Glutamatergic neuron (in vitro differentiated cells): ENCODE data around the gene SUCLG2. TPM values are rescaled to one million over a fixed set of nuclear protein-coding genes. Genes with fewer than 3 reads are reported as not detected.

Source experiments
- DNase-seq: peaks from one replicate; pipeline ENCODE4 v3.0.0; 2022
- H3K27ac Mint-ChIP-seq: one replicate; pipeline ENCODE4 v1.8.0; 2020; ENCODE audit warnings: mild to moderate bottlenecking, mixed read lengths, inconsistent platforms; ENCODE audit not compliant: unreplicated experiment
- H3K27me3 Mint-ChIP-seq: one replicate; pipeline ENCODE4 v1.8.0; 2020; ENCODE audit warnings: mild to moderate bottlenecking, moderate library complexity, mixed read lengths, inconsistent platforms; ENCODE audit not compliant: unreplicated experiment
- H3K36me3 Mint-ChIP-seq: one replicate; pipeline ENCODE4 v1.8.0; 2020; ENCODE audit warnings: mild to moderate bottlenecking, mixed read lengths, inconsistent platforms; ENCODE audit not compliant: unreplicated experiment
- H3K4me1 Mint-ChIP-seq: one replicate; pipeline ENCODE4 v1.8.0; 2020; ENCODE audit warnings: mild to moderate bottlenecking, low read depth, mixed read lengths, inconsistent platforms; ENCODE audit not compliant: unreplicated experiment
- H3K4me3 Mint-ChIP-seq: one replicate; pipeline ENCODE4 v1.8.0; 2020; ENCODE audit warnings: mild to moderate bottlenecking, mixed read lengths, inconsistent platforms; ENCODE audit not compliant: unreplicated experiment
- H3K9me3 Mint-ChIP-seq: one replicate; pipeline ENCODE4 v1.8.0; 2020; ENCODE audit warnings: mild to moderate bottlenecking, moderate library complexity, mixed read lengths, inconsistent platforms; ENCODE audit not compliant: unreplicated experiment
- total RNA-seq: library from RNA; stranded (reverse); fragmentation: NEBNext Ultra II Directional; extraction: Animal tissue kit (Norgen Biotek cat#: 25700); gene quantifications from one replicate; pipeline ENCODE4 v1.2.1, GENCODE V29; 2021; ENCODE audit not compliant: unreplicated experiment
- TF ChIP-seq, protein P1 (sequence below): fragments of 200-600 bp; sonication (generic); IDR thresholded peaks from one replicate; pipeline ENCODE4 v1.5.0; 2021; ENCODE audit not compliant: partially characterized antibody, unreplicated experiment

Gene SUCLG2
- total RNA-seq, 1 donor from 2014 or later, result 4.3 TPM

DNA sequence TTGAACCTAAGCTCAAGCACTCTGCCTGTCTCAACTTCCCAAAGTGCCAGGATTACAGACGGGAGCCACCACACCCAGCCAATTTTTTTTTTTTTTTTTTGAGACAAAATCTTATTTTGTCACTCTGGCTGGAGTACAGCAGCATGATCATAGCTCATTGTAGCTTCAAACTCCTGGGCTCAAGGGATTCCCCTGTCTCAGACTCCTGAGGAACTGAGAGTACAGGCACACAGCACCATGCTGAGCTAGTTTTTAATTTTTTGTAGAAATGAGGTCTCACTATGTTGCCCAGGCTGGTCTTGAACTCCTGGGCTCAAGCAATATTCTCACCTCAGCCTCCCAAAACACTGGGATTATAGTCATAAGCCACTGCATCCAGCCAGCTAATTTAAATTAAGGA, 36.8 kb upstream of the SUCLG2 start:
- TF ChIP-seq, protein P1, sequence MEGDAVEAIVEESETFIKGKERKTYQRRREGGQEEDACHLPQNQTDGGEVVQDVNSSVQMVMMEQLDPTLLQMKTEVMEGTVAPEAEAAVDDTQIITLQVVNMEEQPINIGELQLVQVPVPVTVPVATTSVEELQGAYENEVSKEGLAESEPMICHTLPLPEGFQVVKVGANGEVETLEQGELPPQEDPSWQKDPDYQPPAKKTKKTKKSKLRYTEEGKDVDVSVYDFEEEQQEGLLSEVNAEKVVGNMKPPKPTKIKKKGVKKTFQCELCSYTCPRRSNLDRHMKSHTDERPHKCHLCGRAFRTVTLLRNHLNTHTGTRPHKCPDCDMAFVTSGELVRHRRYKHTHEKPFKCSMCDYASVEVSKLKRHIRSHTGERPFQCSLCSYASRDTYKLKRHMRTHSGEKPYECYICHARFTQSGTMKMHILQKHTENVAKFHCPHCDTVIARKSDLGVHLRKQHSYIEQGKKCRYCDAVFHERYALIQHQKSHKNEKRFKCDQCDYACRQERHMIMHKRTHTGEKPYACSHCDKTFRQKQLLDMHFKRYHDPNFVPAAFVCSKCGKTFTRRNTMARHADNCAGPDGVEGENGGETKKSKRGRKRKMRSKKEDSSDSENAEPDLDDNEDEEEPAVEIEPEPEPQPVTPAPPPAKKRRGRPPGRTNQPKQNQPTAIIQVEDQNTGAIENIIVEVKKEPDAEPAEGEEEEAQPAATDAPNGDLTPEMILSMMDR, result no peak
- no peaks in the 10 kb centered on the region for H3K36me3 Mint-ChIP-seq
- H3K4me3 Mint-ChIP-seq, result no peak overlapping the region
- no peaks in the 10 kb centered on the region for H3K4me1 Mint-ChIP-seq
- no peak for DNase-seq
- H3K27ac Mint-ChIP-seq, result no peak overlapping the region
- H3K9me3 Mint-ChIP-seq, result peaks cover 2% of the 10 kb centered on the region
- H3K27me3 Mint-ChIP-seq, result no peaks in the 10 kb centered on the region

GRCh38 chr3:67689806-67690205, 35.4 kb upstream of the SUCLG2 start:
- TF ChIP-seq, protein P1, result no peak
- H3K36me3 Mint-ChIP-seq, result no peaks in the 10 kb centered on the region
- no peaks in the 10 kb centered on the region for H3K4me1 Mint-ChIP-seq
- H3K9me3 Mint-ChIP-seq, result peaks cover 2% of the 10 kb centered on the region
- H3K27ac Mint-ChIP-seq, result no peak overlapping the region
- no peaks in the 10 kb centered on the region for H3K27me3 Mint-ChIP-seq
- no peak for DNase-seq
- no peak overlapping the region for H3K4me3 Mint-ChIP-seq

- H3K36me3 Mint-ChIP-seq, result no peaks in the 10 kb centered on the region
- no peaks in the 10 kb centered on the region for H3K4me1 Mint-ChIP-seq
- peaks cover 2% of the 10 kb centered on the region for H3K9me3 Mint-ChIP-seq
- H3K27me3 Mint-ChIP-seq, result no peaks in the 10 kb centered on the region
- no peak overlapping the region for H3K27ac Mint-ChIP-seq
- TF ChIP-seq, protein P1, result no peak
- no peak for DNase-seq
- no peak overlapping the region for H3K4me3 Mint-ChIP-seq
Measured at GRCh38 chr3:67688231-67688630, 33.8 kb upstream of the SUCLG2 start.

- Mint-ChIP-seq H3K36me3 (no peaks in the 10 kb centered on the region), H3K27me3 (no peaks in the 10 kb centered on the region), H3K4me3 (no peak overlapping the region), H3K9me3 (no peaks in the 10 kb centered on the region), H3K27ac (no peak overlapping the region), H3K4me1 (no peaks in the 10 kb centered on the region)
- TF ChIP-seq, protein P1, result no peak
- DNase-seq, result no peak
Measured at GRCh38 chr3:67686069-67686468, 31.7 kb upstream of the SUCLG2 start.

GRCh38 chr3:67685499-67685898, 31.1 kb upstream of the SUCLG2 start:
- no peaks in the 10 kb centered on the region for H3K4me1 Mint-ChIP-seq
- DNase-seq, result no peak
- H3K4me3 Mint-ChIP-seq, result no peak overlapping the region
- TF ChIP-seq, protein P1, result no peak
- no peak overlapping the region for H3K27ac Mint-ChIP-seq
- no peaks in the 10 kb centered on the region for H3K9me3 Mint-ChIP-seq
- no peaks in the 10 kb centered on the region for H3K27me3 Mint-ChIP-seq
- H3K36me3 Mint-ChIP-seq, result no peaks in the 10 kb centered on the region
